K562 (cell line): ENCODE data around the gene TPX2. TPM values are rescaled to one million over a fixed set of nuclear protein-coding genes. Genes with fewer than 3 reads are reported as not detected.

Source experiments
- ATAC-seq: fragments of 200-7000 bp; cut with Tn5 transposase; 3 replicates; pipeline ENCODE4 v1.9.1; 2020; ENCODE audit warnings: moderate library complexity
- BruUV-seq: library from RNA; stranded (reverse); fragments of 400-500 nt; replicated peaks from 2 replicates; lab custom pipeline; 2021; lab: Mats Ljungman, UMichigan
- CTCF ChIA-PET: fragments of 300-600 bp; formaldehyde crosslinking; extraction: SDS; loops from one replicate; lab custom pipeline; 2021; ENCODE audit warnings: low intra/inter-chr PET ratio; lab: Yijun Ruan, JAX
- POLR2A ChIA-PET: fragments of 300-600, 350-650 bp; sonication (Branson Sonifier 250); formaldehyde crosslinking; extraction: SDS; loops from one replicate; lab custom pipeline; 2021; ENCODE audit warnings: antibody characterized with exemption, inconsistent platforms; lab: Yijun Ruan, JAX
- DNase-seq, 4 experiments: peaks; one replicate each; pipeline versions ENCODE4 v3.0.0 to v3.0.0-alpha.2; 2011 to 2018; ENCODE audit warnings: low spot score in 3 of 4, mixed read lengths in 3 of 4; ENCODE audit errors: extremely low read depth in 1 of 4
- FAIRE-seq: peaks from 2 replicates; lab custom pipeline; 2011; peaks lifted over from hg19 to GRCh38; lab: Jason Lieb, UNC
- H2AFZ ChIP-seq: 2 replicates; pipeline ENCODE4 v1.6.0; 2011; ENCODE audit warnings: low read depth, low read length, control low read depth, inconsistent platforms
- H3K27ac ChIP-seq: fragments of 200-600 bp; 3 replicates; pipeline ENCODE4 v1.8.0; 2011; ENCODE audit warnings: low read depth, mild to moderate bottlenecking, control low read depth, inconsistent platforms, low read length, moderate library complexity, mixed read lengths; ENCODE audit errors: extremely low read depth
- H3K27me3 ChIP-seq, 2 experiments: fragments of 300-600 bp in 1 of 2; 2 replicates in 1 of 2; 3 replicates in 1 of 2; pipeline versions ENCODE4 v1.6.0 to v1.8.0; 2011; ENCODE audit warnings: inconsistent platforms in 2 of 2, low read length in 2 of 2, mild to moderate bottlenecking in 1 of 2, mixed read lengths in 1 of 2, moderate library complexity in 1 of 2; ENCODE audit not compliant: control insufficient read depth in 2 of 2, insufficient read depth in 2 of 2
- H3K36me3 ChIP-seq: fragments of 300-600 bp; 3 replicates; pipeline ENCODE4 v1.8.0; 2011; ENCODE audit warnings: mild to moderate bottlenecking, low read length, inconsistent platforms; ENCODE audit not compliant: control insufficient read depth, insufficient read depth
- H3K4me1 ChIP-seq, 2 experiments: fragments of 200-600 bp in 1 of 2; replicated peaks in 1 of 2; 2 replicates in 1 of 2; 3 replicates in 1 of 2; pipeline versions ENCODE4 v1.5.1 to v1.8.0; 2011; ENCODE audit warnings: inconsistent platforms in 2 of 2, low read length in 2 of 2, mild to moderate bottlenecking in 1 of 2, mixed read lengths in 1 of 2, moderate library complexity in 1 of 2; ENCODE audit not compliant: control insufficient read depth in 2 of 2, insufficient read depth in 2 of 2
- H3K4me2 ChIP-seq: 2 replicates; pipeline ENCODE4 v1.6.1; 2011; ENCODE audit warnings: low read length, control low read depth, inconsistent platforms, mixed read lengths; ENCODE audit not compliant: insufficient read depth
- H3K4me3 ChIP-seq: fragments of 200-600 bp; sonication (generic), shearing (Covaris generic); 2 replicates; pipeline ENCODE4 v1.5.1; 2016; ENCODE audit warnings: control low read depth, inconsistent platforms
- H3K79me2 ChIP-seq: fragments of 200-600 bp; 3 replicates; pipeline ENCODE4 v1.8.0; 2011; ENCODE audit warnings: low read length, inconsistent platforms; ENCODE audit not compliant: control insufficient read depth, insufficient read depth
- H3K9ac ChIP-seq, 2 experiments: 2 replicates each; pipeline versions ENCODE4 v1.6.0 to v1.6.1; 2011; ENCODE audit warnings: low read depth in 2 of 2, low read length in 2 of 2, control low read depth in 1 of 2, inconsistent platforms in 1 of 2, mild to moderate bottlenecking in 1 of 2, mixed read lengths in 1 of 2; ENCODE audit not compliant: insufficient read depth in 1 of 2
- H3K9me1 ChIP-seq: one replicate; pipeline ENCODE4 v1.6.0; 2011; ENCODE audit warnings: inconsistent platforms, mild to moderate bottlenecking, low read length, moderate library complexity; ENCODE audit not compliant: control insufficient read depth, insufficient read depth
- H3K9me3 ChIP-seq: replicated peaks from 2 replicates; pipeline ENCODE4 v1.5.1; 2011; ENCODE audit warnings: low read depth, low read length, inconsistent platforms; ENCODE audit not compliant: control insufficient read depth, insufficient read depth
- H4K20me1 ChIP-seq: replicated peaks from 2 replicates; pipeline ENCODE4 v1.6.1; 2011; ENCODE audit warnings: low read length, inconsistent platforms, mixed read lengths; ENCODE audit not compliant: control insufficient read depth, insufficient read depth
- ARID3B ChIP-seq: fragments of 250-450 bp; sonication (Bioruptor Pico); IDR thresholded peaks from 2 replicates; pipeline ENCODE4 v1.4.0; 2020; ENCODE audit warnings: borderline replicate concordance
- BRCA1 ChIP-seq, 2 experiments: fragments of 450-650 bp in 1 of 2; sonication (generic) in 1 of 2; formaldehyde crosslinking in 1 of 2; IDR thresholded peaks; 2 replicates each; pipeline versions ENCODE4 v1.5.0 to v1.6.1; 2017 to 2020; ENCODE audit warnings: mild to moderate bottlenecking in 1 of 2, missing genetic modification reagents in 1 of 2
- CBFA2T2 ChIP-seq: fragments of 450-650 bp; conservative IDR thresholded peaks from 2 replicates; pipeline ENCODE4 v1.6.1; 2017; ENCODE audit warnings: mild to moderate bottlenecking
- ELF2 ChIP-seq: fragments of 250-450 bp; sonication (Bioruptor Pico); IDR thresholded peaks from 2 replicates; pipeline ENCODE4 v1.5.0; 2021; ENCODE audit warnings: mild to moderate bottlenecking
- HINFP ChIP-seq: fragments of 450-650 bp; conservative IDR thresholded peaks from 2 replicates; pipeline ENCODE4 v1.6.1; 2016; ENCODE audit warnings: missing genetic modification characterization, low read depth, mild to moderate bottlenecking, control low read depth, missing compliant biosample characterization
- PCBP1 ChIP-seq: fragments of 200-400 bp; formaldehyde crosslinking; IDR thresholded peaks from 2 replicates; pipeline ENCODE4 v1.6.1; 2018; ENCODE audit warnings: mild to moderate bottlenecking, low read depth, low read length; ENCODE audit not compliant: poor library complexity, severe bottlenecking
- PTTG1 ChIP-seq: fragments of 450-650 bp; IDR thresholded peaks from 2 replicates; pipeline ENCODE4 v1.6.1; 2016; ENCODE audit warnings: low read depth, mild to moderate bottlenecking, missing genetic modification characterization, missing compliant biosample characterization
- RBFOX2 ChIP-seq: fragments of 200-400 bp; formaldehyde crosslinking; IDR thresholded peaks from 2 replicates; pipeline ENCODE4 v1.6.1; 2017; ENCODE audit warnings: low read depth, mild to moderate bottlenecking, low read length, moderate library complexity
- SMAD2 ChIP-seq: fragments of 150-350 bp; IDR thresholded peaks from 2 replicates; pipeline ENCODE4 v1.6.1; 2014; ENCODE audit warnings: low read depth, mild to moderate bottlenecking, low read length
- SMARCA5 ChIP-seq: fragments of 450-650 bp; IDR thresholded peaks from 2 replicates; pipeline ENCODE4 v1.6.1; 2016
- ZNF507 ChIP-seq: conservative IDR thresholded peaks from 2 replicates; pipeline ENCODE4 v1.6.1; 2017; ENCODE audit warnings: missing genetic modification characterization, missing compliant biosample characterization
- WGBS: fragments of 100-300 bp; shearing (Covaris generic); methylation state at CpG from one replicate; pipeline ENCODE4 v1.1.6; 2016; ENCODE audit warnings: low coverage, mixed read lengths; ENCODE audit not compliant: insufficient coverage; ENCODE audit errors: missing lambda C conversion rate; 5-methylcytosine and 5-hydroxymethylcytosine counted together
- in situ Hi-C: fragments of 300-500 bp; cut with MboI; formaldehyde crosslinking; loops from 4 replicates; pipeline ENCODE4 v1.15.0; 2018; ENCODE audit warnings: inconsistent platforms, mixed read lengths
- intact Hi-C: fragments of 100-400 bp; cut with micrococcal nuclease; formaldehyde crosslinking; loops from 2 replicates; pipeline ENCODE4 v1.14.2; 2022
- polyA plus RNA-seq, 8 experiments: library from polyadenylated mRNA; depleted of rRNA in 4 of 8; stranded (reverse) in 5 of 8; unstranded in 3 of 8; fragments of >200 nt; fragmentation: Nextera tagmentation in 2 of 8; fragmentation: Illumina TruSeq in 1 of 8; extraction: Ambion mirVana in 2 of 8; extraction: Trizol in 1 of 8; gene quantifications; 2 replicates each; pipeline versions ENCODE4 v1.2.1 to v1.2.3, GENCODE V29; 2011 to 2014; ENCODE audit warnings: inconsistent platforms in 1 of 8, missing spikeins in 1 of 8
- total RNA-seq, 7 experiments: library from RNA; depleted of rRNA in 6 of 7; stranded (reverse); fragments of >200 nt in 6 of 7; fragmentation: Illumina TruSeq in 2 of 7; extraction: Trizol in 2 of 7; gene quantifications; 2 replicates each; pipeline versions ENCODE4 v1.2.1 to v1.2.3, GENCODE V29; 2011 to 2021; ENCODE audit warnings: low replicate concordance in 1 of 7
- TF ChIP-seq, protein P1 (sequence below): fragments of 450-650 bp; IDR thresholded peaks from 2 replicates; pipeline ENCODE4 v1.6.1; 2017; ENCODE audit warnings: mild to moderate bottlenecking, moderate library complexity

Gene TPX2
- total and polyA plus RNA-seq, 9 of the 15 experiments (the other 6 are each of a cell fraction or from before 2014, with no cell fraction given): 48.0 to 241 (median 133) TPM

GRCh38 chr20:31699801-31700728, 39.0 kb upstream of the TPX2 start:
- no peaks in the 10 kb centered on the region for H3K27me3 ChIP-seq
- peaks cover 79% of the 10 kb centered on the region for H3K36me3 ChIP-seq
- 85% methylated on average over 7 of the region's 7 CpGs for WGBS
- in situ Hi-C loops: no loop called here
- H3K4me1 ChIP-seq: peaks cover 21 to 60% of the 10 kb centered on the region in 2 experiments
- H2AFZ ChIP-seq: no peak overlapping the region
- BruUV-seq: no TSS peak
- ATAC-seq (no peak), DNase-seq (no peak), FAIRE-seq (no peak)
- no peaks in the 10 kb centered on the region for H4K20me1 ChIP-seq
- ChIA-PET CTCF (no interaction called here), POLR2A (interaction anchor here (0.7 to 3.8 kb wide), 9 partner anchors 10 to 449 kb away, joined by 3 to 23 read pairs (median 4); no protein-coding TSS in a partner anchor)
- peak overlapping the region; percentile 44 for H3K4me2 ChIP-seq
- H3K27ac ChIP-seq: peak overlapping the region; percentile 51
- no peaks in the 10 kb centered on the region for H3K9me1 ChIP-seq
- intact Hi-C loops: no loop called here
- no peaks in the 10 kb centered on the region for H3K9me3 ChIP-seq
- peaks cover 97% of the 10 kb centered on the region for H3K79me2 ChIP-seq
- no peak overlapping the region for H3K4me3 ChIP-seq
- peak overlapping the region in 1 of 2 experiments; percentile 4; a peak in 1 of 4 replicates for H3K9ac ChIP-seq
- no peak for TF ChIP-seq ARID3B
- no peak for TF ChIP-seq BRCA1 (IDR thresholded peaks at IDR 0.05)
- TF ChIP-seq BRCA1 (CRISPR knock-in tag; IDR thresholded peaks at IDR 0.05): no peak
- TF ChIP-seq PTTG1: 0 out of 2 replicates have a peak, but pooled peaks have one; percentile 17
- TF ChIP-seq, protein P1, sequence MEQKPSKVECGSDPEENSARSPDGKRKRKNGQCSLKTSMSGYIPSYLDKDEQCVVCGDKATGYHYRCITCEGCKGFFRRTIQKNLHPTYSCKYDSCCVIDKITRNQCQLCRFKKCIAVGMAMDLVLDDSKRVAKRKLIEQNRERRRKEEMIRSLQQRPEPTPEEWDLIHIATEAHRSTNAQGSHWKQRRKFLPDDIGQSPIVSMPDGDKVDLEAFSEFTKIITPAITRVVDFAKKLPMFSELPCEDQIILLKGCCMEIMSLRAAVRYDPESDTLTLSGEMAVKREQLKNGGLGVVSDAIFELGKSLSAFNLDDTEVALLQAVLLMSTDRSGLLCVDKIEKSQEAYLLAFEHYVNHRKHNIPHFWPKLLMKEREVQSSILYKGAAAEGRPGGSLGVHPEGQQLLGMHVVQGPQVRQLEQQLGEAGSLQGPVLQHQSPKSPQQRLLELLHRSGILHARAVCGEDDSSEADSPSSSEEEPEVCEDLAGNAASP: no peak
- TF ChIP-seq CBFA2T2: no peak
- TF ChIP-seq RBFOX2: 0 out of 2 replicates have a peak, but pooled peaks have one; percentile 5
- TF ChIP-seq SMARCA5: no peak
- TF ChIP-seq HINFP: no peak
- no peak for TF ChIP-seq PCBP1
- TF ChIP-seq SMAD2: no peak
- TF ChIP-seq ZNF507 (tag): no peak
- TF ChIP-seq ELF2 (CRISPR knock-in tag): no peak
